IPS DF 4.7 (cell line): Measurements from ENCODE around the gene TMEM203.

Experiments
- DNase-seq: peaks from one replicate; pipeline ENCODE4 v3.0.0-alpha.2; 2013; ENCODE audit warnings: low spot score; ENCODE audit errors: extremely low read depth

TMEM203 gene

DNA sequence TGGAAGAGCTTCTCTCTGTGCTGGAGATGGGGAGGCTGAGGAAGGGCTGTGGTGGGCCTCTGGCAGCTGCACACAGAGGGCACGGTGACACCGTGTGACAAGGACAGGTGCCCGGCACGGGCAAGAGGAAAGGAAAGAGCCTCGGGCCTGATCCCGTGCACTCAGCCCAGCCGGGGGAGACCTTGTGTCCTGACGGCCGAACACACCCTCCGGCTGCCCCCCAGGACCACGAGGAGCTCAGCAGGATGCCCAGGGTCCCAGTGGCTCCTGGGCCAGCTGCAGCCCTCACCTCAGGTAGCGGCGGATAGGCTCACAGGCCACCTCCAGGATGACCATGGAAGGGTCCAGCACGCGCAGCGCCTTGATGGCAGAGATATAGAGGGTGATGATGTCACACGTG lies 22.6 kb downstream of the TMEM203 start:
- DNase-seq, result no peak

DNA sequence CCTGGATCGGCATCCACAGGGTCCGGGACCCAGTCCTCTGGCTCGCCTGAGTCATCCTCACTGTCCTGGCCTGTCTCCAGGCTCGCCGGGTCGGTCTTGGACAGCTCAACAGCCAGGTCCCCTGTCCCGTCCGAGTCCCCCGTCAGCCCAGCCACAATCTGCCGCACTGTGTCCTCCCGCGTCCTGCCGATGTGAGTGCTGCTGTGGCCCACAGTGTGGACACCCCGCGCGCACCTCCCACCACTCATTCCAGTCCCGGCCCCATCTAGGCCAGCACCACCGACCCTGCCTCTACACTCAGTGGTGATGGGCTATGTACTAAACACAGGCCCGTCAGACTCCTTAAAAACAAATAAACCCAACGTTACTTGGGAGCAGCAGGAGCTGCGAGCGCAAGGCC lies 23.8 kb downstream of the TMEM203 start:
- no peak for DNase-seq

DNA sequence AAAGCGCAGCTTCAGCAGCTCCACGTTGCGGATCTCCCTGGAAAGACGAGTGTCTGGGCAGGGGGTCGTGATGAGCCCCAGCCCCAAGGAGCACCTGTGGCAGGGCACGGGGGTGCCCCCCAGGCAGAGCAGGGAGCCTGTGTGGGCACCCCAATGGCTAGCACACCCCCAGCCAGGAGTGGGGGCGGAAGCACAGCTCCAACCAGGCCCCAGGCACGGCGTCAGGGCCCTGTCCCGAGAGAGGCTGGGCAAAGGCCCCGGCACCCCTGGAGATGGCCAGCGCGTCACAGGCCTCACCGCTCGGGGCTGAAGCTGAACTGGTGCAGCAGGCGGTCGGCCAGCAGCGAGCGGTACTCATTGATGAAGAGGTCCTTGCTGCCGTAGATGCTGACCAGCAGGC lies 25.0 kb downstream of the TMEM203 start:
- no peak for DNase-seq

DNA sequence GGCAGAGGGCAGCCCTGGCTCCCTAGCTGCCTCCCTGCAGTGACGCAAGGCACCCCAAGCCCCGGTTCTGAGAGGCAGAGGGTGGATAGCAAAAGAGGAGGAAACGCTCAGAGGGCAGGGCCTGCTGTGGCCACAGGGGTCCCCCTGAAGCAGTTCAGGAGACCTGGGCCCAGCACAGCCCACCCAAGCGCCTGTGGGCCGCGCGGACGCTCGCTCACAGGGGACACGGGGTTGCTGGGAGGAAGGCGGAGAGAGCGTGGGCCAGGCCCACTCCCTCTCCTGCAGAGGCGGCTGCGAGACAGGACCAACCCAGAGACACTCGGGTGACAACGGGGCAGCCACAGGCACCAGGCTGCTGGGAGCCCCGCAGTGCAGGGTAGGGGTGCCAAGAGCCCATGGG lies 25.7 kb downstream of the TMEM203 start:
- no peak for DNase-seq

DNA sequence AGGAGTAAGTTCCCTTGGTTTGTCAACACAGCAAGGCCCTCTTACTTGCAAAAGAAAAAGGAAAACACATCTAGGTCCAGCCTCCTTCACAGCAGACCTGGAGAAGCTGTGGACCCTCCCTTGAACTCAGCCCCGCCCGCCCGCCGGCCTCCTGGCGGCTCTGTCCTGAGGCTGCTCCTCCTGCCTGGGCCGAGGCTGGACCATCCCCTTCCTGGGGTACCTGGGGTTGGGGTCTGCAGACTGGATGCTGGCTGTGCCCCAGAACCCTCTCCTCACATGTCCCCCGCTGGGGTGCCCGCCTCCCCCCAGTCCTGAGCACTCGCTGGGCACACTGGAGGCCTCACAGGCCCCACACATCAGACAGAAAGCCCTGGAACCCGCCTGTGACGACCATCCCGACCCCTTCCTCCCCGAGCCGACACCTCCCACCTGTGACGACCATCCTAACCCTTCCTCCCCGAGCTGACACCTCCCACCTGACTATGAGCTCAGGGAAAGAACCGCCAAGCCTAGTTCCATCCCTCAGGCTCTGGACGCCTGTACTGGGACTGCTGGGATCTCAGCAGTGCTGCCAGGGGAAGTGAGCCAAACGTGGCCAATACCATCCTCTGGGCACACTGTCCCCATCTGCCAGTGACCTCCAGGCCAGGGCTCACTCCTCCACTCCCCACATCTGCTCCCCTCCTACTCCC lies 26.4 kb downstream of the TMEM203 start:
- DNase-seq, result no peak

DNA sequence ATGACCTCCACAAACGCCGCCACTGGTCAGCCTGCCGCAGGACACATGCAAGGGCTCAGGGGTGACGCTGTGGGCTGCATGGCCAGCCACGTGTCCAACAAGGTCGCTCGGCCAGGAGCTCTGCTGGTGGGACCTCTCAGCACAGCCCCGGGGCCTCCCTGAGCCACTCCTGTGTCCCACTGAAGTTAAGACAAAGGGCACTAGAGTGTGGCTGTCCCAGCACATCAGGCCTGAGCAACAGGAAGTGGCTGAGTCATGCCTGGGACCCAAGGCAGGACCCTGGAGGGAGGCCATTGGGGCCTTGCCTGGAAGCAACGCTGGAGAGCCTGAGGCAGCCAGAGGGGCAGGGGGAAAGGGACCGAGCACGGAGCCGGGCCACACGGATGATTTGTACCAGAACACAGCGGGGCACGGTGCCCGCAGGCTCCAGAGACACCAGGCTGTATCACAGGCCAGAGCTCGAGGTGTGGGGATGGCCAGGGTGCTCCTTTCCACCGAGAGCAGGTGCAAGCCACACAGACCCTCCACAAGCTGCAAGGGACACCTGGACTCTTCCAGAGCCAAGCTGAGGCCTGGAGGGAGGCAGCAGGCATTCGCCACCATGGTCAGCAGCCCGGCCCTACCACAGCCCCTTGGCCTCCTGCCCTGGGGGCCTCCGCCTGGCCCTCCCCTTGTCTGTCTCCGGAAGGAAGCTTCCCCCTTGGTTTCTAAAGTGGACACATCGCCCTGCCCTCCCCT lies 27.1 kb downstream of the TMEM203 start:
- no peak for DNase-seq

DNA sequence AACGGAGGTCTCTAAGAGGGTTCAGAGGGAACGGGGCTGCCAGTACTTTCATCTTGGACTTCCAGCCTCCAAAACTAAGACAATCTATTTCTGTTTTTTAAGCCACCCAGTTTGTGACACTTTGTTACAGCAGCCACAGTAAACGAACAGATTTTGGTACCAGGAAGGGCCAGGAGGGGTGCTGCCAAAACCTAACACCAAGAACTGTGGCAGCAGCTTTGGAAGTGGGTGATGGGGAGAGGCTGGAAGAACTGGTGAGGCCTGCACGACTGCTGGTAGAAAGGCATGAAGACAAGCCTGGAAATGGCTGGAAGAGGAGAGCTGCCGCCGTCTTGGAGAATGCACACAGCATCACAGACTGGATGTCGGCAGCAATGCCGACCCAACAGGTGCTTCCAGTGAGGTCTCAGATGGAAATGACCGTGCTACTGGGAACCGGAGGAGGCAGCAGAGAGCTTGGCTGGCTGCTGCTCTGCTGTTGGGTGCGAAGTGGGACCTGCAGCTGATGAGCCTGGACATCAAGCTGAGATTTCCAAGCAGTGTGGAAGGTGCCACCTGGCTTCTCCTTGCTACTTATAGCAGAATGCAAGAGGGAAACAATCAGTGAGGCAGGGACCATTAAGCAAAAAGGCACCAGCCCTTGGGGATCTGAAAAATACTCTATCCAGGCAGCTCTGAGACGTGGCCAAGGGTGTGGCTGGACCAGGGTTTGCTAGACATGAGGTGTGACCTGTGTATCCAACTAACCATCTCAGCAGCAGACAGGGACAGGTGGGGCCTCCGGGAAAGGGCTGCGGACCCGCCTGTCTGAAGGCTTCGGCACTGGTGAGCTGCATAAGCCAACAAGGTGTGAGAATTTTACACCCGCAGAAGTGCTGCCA lies 28.9 kb downstream of the TMEM203 start:
- no peak for DNase-seq

DNA sequence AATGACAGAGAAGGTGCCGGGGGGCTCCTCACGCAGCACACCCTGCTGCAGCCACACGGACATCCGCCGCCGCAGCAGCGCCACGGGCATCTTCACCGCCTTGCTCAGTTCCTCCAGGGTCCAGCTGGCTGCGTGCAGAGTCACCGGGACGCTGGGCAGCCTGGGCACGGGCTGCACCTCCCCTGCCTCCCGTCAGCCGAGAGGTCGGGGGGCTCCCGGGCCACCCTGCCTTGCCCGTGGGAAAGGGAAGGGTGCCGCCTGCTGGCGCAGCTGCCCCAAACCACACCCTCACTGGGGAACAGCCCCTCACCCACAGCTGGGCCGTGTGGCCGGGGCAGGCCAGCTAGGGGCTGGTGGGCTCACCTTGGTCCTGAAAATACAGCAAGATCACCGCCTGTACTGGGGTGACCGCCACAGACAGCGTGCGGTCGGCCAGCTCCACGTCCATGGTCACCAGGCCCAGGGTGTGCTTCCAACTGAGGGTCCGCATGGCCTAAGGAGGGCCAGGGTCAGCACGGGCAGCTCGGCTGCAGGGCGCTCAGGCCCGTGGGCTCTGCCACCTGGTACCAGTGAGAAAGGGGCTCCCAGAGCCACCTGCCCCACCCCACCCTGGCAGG lies 30.0 kb downstream of the TMEM203 start:
- DNase-seq, result no peak

DNA sequence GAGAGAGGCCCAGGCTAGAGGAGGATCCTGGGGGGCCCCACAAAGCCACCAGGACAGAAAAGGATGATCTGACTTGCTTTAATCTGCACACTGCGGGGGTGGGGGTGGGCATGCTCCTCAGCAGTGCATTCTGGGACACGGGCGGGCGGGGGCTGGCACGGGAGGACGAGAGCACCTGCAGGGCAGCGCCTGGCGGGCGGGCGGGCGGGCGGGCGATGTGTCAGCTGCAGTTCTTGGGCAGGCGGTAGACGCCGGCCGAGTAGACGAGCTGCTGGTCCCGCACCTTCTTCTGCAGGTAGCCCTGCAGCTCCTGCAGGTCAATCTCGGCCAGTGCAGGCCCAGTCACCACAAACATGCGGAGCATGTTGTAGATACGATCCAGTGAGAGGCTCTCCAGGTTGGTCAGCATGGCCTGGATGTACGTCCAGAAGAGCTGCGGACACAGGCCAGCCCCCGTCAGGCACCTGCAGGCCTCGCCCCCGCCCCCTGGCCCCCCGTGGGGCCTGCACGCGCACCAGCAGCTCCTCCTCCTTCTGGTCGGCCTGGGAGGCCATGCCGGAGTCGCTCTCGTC lies 30.6 kb downstream of the TMEM203 start:
- DNase-seq, result no peak

DNA sequence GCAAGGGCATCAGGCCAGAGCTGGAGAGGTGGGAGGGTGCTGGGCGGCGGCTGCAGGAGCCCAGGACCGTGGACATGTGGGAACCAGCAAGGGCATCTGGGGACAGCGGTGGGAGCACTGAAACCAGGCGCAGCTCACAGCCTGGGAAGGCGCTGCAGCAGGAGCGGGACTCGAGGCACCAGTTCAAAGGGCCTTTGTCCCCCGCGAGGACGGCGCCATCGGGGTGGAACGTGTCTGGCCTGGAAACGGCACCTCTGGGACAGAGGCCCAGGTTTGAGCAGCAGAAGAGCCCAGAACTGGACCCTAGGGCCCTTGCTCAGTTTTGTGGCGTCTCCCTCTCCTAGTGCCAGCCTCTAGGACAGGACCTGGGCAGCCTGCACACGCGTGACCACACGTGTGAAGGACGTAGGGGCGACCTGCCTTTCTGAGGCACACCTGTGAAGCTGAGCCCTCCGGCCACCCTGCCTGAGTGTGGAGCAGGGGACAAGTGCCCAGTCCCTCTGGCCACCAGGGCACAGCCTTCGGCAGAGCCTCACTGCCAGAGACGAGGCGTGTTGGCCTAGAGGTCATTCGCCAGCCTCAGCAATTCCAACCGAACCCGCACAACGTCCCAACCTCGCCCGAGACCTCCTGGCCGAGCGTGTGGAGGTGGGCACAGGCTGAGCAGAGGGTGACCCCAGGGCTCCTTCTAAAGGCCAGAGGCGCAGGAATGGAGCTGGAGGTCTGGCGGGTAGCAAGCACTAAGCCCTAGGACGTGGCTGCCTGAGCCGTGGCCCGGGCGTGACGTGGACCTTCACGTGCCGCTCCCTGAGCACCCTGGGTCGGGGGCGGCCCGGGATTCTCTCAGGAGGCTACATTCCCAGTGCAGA lies 31.4 kb downstream of the TMEM203 start:
- no peak for DNase-seq

DNA sequence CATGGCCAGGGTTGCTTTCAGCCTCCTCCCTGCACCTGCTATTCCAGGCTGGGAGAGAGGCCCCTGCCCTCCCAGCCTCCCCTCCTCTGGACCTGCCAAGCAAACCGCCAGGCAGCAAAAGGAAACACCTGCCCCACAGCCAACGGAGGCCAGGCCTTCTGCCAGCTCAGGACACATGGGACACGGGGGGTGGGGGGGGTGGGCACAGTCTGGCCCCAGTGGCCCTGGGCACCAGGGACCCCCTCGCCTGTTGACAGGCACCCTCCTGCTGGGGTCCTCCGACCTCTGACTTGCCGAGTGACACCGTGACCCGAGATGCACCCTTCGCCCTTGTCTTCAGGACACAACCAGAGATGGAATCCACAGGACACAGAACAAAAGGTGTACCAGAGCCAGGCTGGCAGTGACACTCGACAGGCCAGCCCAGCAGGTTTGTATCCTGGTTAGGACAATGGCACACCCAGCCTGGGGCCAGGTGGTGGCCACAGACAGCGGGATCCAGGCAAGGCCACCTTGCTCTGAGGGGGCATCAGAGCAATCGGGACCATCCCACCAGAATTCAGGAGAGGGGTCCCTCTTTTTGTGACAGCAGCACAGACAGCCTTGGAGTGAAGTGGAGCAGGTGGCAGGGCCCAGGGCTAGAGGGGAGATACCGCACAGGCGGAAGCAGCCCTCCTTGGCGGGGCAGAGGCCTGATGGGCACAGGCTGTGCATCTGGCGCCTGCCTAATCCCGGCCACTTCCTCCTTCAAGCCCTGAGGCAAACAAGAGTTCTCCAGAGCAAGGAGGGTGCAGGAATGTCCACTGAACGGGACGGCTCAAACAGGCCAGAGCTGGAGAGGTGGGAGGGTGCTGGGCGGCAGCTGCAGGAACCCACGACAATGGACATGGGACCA lies 32.3 kb downstream of the TMEM203 start:
- DNase-seq, result no peak

DNA sequence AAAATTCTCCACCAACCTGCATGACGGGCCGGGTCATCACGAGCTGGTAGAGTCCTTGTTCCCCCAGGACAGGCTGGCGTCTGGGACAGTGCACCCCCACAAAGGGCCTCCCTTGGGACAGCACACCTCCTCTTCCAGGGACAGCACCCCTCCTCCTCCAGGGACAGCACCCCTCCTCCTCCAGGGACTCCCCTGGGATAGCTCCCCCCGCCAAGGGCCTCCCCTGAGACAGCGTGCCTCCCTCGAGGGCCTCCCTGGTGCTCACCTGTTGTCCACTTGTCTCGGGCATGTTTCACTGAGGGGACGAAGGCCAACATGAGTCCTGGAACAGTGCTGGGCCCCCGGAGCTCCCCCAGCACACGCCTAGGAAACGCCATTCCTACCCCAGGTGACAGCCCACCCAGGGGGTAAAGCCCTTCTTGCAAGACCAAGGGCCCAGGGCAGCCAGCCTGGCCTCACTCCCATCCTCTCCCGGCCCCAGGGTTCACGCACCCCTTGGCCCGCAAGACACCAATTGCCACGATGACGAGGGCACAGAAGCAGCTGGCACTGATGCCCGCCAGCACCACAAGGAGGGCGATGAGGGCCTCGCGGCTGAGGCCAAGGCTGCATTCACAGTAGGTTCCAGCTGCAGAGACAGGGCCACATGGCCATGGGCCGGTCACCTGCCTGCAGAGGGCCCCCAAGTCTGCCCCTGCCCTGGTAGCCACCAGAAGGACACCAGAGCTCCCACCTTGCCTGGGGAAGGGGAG lies 34.1 kb downstream of the TMEM203 start:
- DNase-seq, result no peak

DNA sequence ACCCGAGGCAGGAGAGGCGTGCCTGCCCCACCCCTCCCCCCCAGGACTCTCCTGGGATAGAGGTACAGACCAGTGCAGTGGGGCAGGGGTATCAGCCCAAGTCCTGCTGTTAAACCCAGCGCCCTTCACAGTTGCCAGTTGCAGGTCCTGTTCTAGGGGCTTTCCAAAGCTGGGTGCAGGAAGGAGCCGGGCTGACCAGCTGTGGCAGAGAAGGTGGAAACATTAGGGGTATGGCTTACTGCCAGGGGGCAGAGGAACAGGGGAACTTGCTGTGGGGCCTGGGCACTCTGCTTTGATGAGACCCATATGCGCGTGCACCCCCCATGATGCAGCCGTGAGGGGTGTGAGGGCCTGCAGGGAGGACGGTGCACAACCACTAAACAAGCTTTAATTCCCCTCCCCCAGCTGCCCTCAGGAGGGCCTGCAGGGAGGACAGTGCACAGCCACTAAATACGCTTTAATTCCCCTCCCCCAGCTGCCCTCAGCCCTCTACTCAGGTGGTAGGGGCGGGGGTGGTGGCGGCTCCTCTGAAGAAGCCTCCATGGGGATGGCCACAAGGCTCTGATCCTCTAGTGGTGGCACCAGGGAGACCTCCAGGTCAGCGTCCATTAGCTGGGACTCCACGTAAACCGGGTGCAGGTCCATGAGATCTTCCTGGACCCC lies 34.8 kb downstream of the TMEM203 start:
- DNase-seq, result no peak

DNA sequence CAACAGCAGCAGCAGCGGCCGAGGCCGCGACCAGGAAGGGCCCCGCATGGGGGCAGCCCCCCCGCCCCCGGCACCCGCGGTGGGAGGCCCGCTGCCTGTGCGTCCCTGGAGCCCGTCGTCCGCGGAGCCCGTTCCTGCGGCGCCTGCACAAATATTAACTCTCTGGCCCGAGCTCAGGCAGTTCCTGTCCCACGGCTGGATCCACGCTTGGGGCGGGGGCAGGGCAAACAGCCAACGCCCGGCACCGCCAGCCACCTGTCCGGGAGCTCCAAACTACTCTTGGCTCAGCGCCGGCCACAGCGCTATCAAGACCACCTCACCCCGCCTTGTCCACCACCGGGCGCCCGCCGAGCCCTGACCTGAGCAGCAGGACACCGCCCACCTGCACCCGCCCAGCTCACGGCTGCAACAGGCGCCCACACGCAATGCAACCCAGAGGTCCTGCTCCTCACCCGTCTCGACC lies 35.5 kb downstream of the TMEM203 start, which contains the start of gene LRRC26:
Gene LRRC26, minus strand, starts transcription at position 156 of the 463 bp plus-strand sequence. Its CDS starts 108 bp downstream, at position 48.
- DNase-seq, result no peak

DNA sequence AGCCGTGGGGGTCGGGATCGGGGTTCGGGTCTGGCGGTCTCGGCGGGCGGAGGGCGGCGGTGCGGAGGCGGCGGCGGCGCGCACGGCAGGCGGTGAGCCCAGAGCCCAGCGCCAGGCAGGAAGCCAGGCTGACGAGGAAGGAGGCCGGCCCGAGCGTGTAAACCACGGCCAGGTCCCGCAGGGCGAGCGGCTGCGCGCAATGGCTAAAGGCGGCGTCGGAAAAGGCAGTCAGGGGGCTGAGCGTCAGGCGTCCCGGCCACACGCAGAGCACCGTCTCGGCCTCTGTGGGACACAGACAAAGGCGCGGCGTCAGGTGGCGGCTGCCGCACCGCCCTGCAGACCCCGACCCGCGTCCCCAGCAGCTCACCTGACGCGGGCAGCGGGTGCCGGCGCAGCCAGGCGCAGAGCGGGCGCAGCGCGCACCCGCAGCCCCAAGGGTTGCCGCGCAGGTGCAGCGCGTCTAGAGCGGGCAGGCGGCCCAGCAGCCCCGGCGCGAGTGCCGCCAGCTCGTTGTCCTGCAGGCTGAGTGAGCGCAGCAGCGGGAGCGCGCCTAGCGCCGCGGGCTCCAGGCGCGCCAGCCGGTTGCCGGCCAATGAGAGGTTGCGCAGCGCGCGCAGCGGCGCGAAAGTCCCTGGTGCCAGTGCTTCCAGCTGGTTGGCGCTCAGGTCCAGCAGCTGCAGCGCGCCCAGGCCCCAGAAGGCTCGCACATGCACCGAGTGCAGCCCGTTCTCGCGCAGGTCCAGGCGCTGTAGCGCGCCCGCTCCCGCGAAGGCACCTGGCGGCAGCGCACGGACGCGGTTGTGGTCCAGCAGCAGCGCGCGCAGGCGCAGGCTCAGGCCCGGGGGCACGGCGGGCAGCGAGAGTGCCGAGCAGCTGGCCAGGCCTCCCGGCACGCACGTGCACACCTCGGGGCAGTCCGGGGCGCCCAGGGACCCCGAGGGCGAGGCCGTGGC lies 36.3 kb downstream of the TMEM203 start:
- DNase-seq, result no peak

DNA sequence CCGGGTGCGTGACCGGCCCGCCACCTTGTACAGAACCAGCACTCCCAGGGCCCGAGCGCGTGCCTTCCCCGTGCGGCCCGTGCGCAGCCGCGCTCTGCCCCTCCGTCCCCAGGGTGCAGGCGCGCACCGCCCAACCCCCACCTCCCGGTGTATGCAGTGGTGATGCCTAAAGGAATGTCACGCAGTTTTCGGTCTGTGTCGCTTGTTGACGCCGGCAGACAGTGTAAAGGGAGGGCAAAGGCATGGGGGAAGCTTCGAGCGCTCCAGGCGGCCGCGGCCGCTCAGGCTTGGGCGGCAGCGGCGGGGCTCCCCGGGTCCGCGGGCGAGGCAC lies 36.9 kb downstream of the TMEM203 start:
- no peak for DNase-seq
